22Rv1 (cell line): ENCODE results near the gene MAST4.

Experiments used
- H3K27ac ChIP-seq: fragments of 450-650 bp; 2 replicates; pipeline ENCODE4 v1.5.1; 2017
- CTCF ChIP-seq: fragments of 450-650 bp; IDR thresholded peaks from 2 replicates; pipeline ENCODE4 v1.5.1; 2017; ENCODE audit warnings: mild to moderate bottlenecking
- ZFX ChIP-seq: fragments of 450-650 bp; IDR thresholded peaks from 2 replicates; pipeline ENCODE4 v1.6.1; 2017; ENCODE audit warnings: antibody characterized with exemption, borderline replicate concordance

The MAST4 gene

DNA sequence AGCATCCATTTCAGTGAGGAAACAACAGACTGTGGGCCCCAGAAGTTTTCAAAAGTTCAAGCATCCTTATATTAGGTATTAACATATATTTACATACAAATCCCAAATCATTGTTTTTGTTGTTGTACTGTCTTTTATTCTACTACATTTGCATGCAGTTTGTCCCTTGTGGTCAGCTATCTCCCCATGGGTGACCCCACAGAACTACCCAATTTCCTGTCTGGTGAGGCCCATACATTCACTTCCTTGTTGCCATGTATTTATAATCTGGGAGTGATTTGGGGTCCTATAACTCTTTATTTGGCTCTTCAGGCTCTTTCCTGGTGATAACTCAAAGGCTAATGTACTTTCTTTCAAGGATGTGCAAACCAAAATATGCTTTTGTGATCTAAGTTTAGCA is 603.7 kb downstream of the MAST4 start:
- no peak for TF ChIP-seq ZFX
- TF ChIP-seq CTCF: no peak
- H3K27ac ChIP-seq: no peak overlapping the region

- TF ChIP-seq CTCF (no peak), ZFX (no peak)
- H3K27ac ChIP-seq: no peak overlapping the region
Observed at GRCh38 chr5:67200809-67201562, 604.8 kb downstream of the MAST4 start.

GRCh38 chr5:67201897-67202549 is 605.8 kb downstream of the MAST4 start:
- TF ChIP-seq ZFX (no peak), CTCF (no peak)
- H3K27ac ChIP-seq: no peak overlapping the region

- TF ChIP-seq ZFX: no peak
- no peak overlapping the region for H3K27ac ChIP-seq
Observed at GRCh38 chr5:67202828-67203227, 606.6 kb downstream of the MAST4 start.

- H3K27ac ChIP-seq: no peak overlapping the region
- TF ChIP-seq ZFX (no peak), CTCF (no peak)
Observed at GRCh38 chr5:67203701-67204074, 607.5 kb downstream of the MAST4 start.

DNA sequence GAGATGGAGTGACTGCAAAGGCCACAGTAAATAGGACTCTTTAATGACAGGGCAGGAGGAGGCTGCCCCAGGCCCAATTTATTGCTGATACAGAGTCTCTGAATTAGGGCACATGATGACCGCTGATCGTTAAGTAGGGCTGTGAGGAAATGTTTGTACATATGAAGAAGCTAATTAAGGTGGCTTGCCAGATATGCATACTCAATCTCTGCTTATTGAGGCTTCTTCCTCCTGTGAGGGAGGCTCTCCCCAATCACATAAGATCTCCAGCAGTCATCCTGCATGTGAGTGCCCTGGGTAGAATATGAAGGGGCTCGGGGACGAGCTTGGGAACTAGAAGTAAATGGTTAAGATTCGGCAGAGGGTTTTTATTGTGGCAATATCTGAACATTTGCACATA is 608.6 kb downstream of the MAST4 start:
- TF ChIP-seq ZFX (no peak), CTCF (no peak)
- no peak overlapping the region for H3K27ac ChIP-seq

- TF ChIP-seq CTCF (no peak), ZFX (no peak)
- H3K27ac ChIP-seq: no peak overlapping the region
Observed at GRCh38 chr5:67205981-67206380, 609.8 kb downstream of the MAST4 start.
